IMR-90 (cell line): ENCODE results near the gene ACO1. TPM values are rescaled to one million over a fixed set of nuclear protein-coding genes. Genes with fewer than 3 reads are reported as not detected.

Source experiments
- ATAC-seq: fragments of 200-7000 bp; cut with Tn5 transposase; 2 replicates; pipeline ENCODE4 v1.9.1; 2020; ENCODE audit warnings: low read depth, mild to moderate bottlenecking, moderate library complexity
- BruUV-seq: library from RNA; stranded (reverse); fragments of 400-500 nt; replicated peaks from 2 replicates; lab custom pipeline; 2021; lab: Mats Ljungman, UMichigan
- CTCF ChIA-PET: fragments of 300-600 bp; formaldehyde crosslinking; extraction: SDS; loops from one replicate; lab custom pipeline; 2021; ENCODE audit warnings: antibody characterized with exemption; lab: Yijun Ruan, JAX
- POLR2A ChIA-PET: fragments of 300-600 bp; sonication (Branson Sonifier 250); formaldehyde crosslinking; loops from one replicate; lab custom pipeline; 2022; ENCODE audit warnings: antibody characterized with exemption; ENCODE audit not compliant: unreplicated experiment; lab: Charles Lee
- DNase-seq: peaks from one replicate; pipeline ENCODE4 v3.0.0; 2013
- H2AFZ ChIP-seq: replicated peaks from 2 replicates; pipeline ENCODE3; 2013; ENCODE audit warnings: low read length, mild to moderate bottlenecking; ENCODE audit not compliant: poor library complexity
- H2AK5ac ChIP-seq: 2 replicates; pipeline ENCODE4 v1.6.1; 2013; ENCODE audit warnings: low read depth, low read length, inconsistent platforms
- H2AK9ac ChIP-seq: replicated peaks from 2 replicates; pipeline ENCODE3; 2013; ENCODE audit warnings: mild to moderate bottlenecking, low read depth, low read length, moderate library complexity; ENCODE audit not compliant: poor library complexity
- H2BK120ac ChIP-seq: 2 replicates; pipeline ENCODE4 v1.6.1; 2013; ENCODE audit warnings: low read depth, low read length, inconsistent platforms
- H2BK15ac ChIP-seq: 3 replicates; pipeline ENCODE4 v1.6.1; 2013; ENCODE audit warnings: low read depth, low read length, inconsistent platforms
- H2BK20ac ChIP-seq: 2 replicates; pipeline ENCODE4 v1.6.1; 2013; ENCODE audit warnings: low read depth, mild to moderate bottlenecking, inconsistent platforms, low read length, moderate library complexity
- H2BK5ac ChIP-seq: 2 replicates; pipeline ENCODE4 v1.6.1; 2013; ENCODE audit warnings: mild to moderate bottlenecking, low read depth, low read length, inconsistent platforms; ENCODE audit not compliant: poor library complexity, severe bottlenecking
- H3K14ac ChIP-seq: replicated peaks from 2 replicates; pipeline ENCODE4 v1.6.1; 2013; ENCODE audit warnings: low read depth, low read length, inconsistent platforms
- H3K18ac ChIP-seq: 2 replicates; pipeline ENCODE4 v1.6.1; 2013; ENCODE audit warnings: low read depth, low read length, control low read depth
- H3K23ac ChIP-seq: 2 replicates; pipeline ENCODE4 v1.6.1; 2013; ENCODE audit warnings: low read depth, low read length, inconsistent platforms
- H3K27ac ChIP-seq: 2 replicates; pipeline ENCODE4 v1.5.1; 2013; ENCODE audit warnings: mild to moderate bottlenecking, control low read depth, low read length; ENCODE audit not compliant: insufficient read depth
- H3K27me3 ChIP-seq: 2 replicates; pipeline ENCODE4 v1.6.1; 2013; ENCODE audit warnings: low read length; ENCODE audit not compliant: control insufficient read depth, insufficient read depth
- H3K36me3 ChIP-seq: 2 replicates; pipeline ENCODE4 v1.6.1; 2013; ENCODE audit warnings: low read length, mixed read lengths; ENCODE audit not compliant: control insufficient read depth, insufficient read depth
- H3K4ac ChIP-seq: 2 replicates; pipeline ENCODE4 v1.6.1; 2013; ENCODE audit warnings: low read depth, low read length, inconsistent platforms
- H3K4me1 ChIP-seq: 2 replicates; pipeline ENCODE4 v1.6.1; 2013; ENCODE audit warnings: low read length, mixed read lengths; ENCODE audit not compliant: control insufficient read depth, insufficient read depth
- H3K4me2 ChIP-seq: 2 replicates; pipeline ENCODE4 v1.6.1; 2013; ENCODE audit warnings: low read depth, mild to moderate bottlenecking, control low read depth, low read length, moderate library complexity
- H3K4me3 ChIP-seq: 2 replicates; pipeline ENCODE4 v1.5.1; 2013; ENCODE audit warnings: low read depth, mild to moderate bottlenecking, control low read depth, low read length, moderate library complexity; ENCODE audit not compliant: insufficient read depth
- H3K56ac ChIP-seq: 2 replicates; pipeline ENCODE4 v1.6.1; 2013; ENCODE audit warnings: low read length, inconsistent platforms; ENCODE audit not compliant: insufficient read depth; ENCODE audit errors: extremely low read depth
- H3K79me1 ChIP-seq, 2 experiments: 2 replicates each; pipeline ENCODE4 v1.6.1; 2013; ENCODE audit warnings: low read length in 2 of 2, inconsistent platforms in 1 of 2, low read depth in 1 of 2
- H3K9ac ChIP-seq: 2 replicates; pipeline ENCODE4 v1.6.1; 2013; ENCODE audit warnings: low read depth, low read length, control low read depth
- H3K9me1 ChIP-seq: 2 replicates; pipeline ENCODE4 v1.6.1; 2013; ENCODE audit warnings: low read length, inconsistent platforms; ENCODE audit not compliant: insufficient read depth
- H3K9me3 ChIP-seq: 2 replicates; pipeline ENCODE4 v1.6.1; 2013; ENCODE audit warnings: low read length; ENCODE audit not compliant: control insufficient read depth, insufficient read depth
- H4K20me1 ChIP-seq: 2 replicates; pipeline ENCODE4 v1.6.1; 2013; ENCODE audit warnings: low read length, inconsistent platforms; ENCODE audit not compliant: insufficient read depth
- H4K5ac ChIP-seq: 2 replicates; pipeline ENCODE4 v1.6.1; 2013; ENCODE audit warnings: mild to moderate bottlenecking, low read depth, low read length, control low read depth
- H4K8ac ChIP-seq, 2 experiments: 2 replicates each; pipeline ENCODE4 v1.6.1; 2013; ENCODE audit warnings: low read depth in 2 of 2, low read length in 2 of 2, control low read depth in 1 of 2, inconsistent platforms in 1 of 2
- H4K91ac ChIP-seq: 2 replicates; pipeline ENCODE4 v1.6.1; 2013; ENCODE audit warnings: low read depth, low read length, inconsistent platforms; ENCODE audit not compliant: insufficient read depth
- BHLHE40 ChIP-seq: fragments of 150-350 bp; IDR thresholded peaks from 2 replicates; pipeline ENCODE4 v1.6.1; 2016; ENCODE audit warnings: mild to moderate bottlenecking, low read depth, low read length
- CHD1 ChIP-seq: IDR thresholded peaks from 2 replicates; pipeline ENCODE4 v1.6.1; 2012; ENCODE audit warnings: low read depth, low read length, improper control_type of control experiment
- CTCF ChIP-seq: conservative IDR thresholded peaks from 2 replicates; pipeline ENCODE4 v1.5.1; 2012; ENCODE audit warnings: mild to moderate bottlenecking, low read depth, low read length, improper control_type of control experiment
- ELK1 ChIP-seq: fragments of 150-350 bp; IDR thresholded peaks from 2 replicates; pipeline ENCODE4 v1.6.1; 2016; ENCODE audit warnings: low read depth, mild to moderate bottlenecking, low read length, moderate library complexity, borderline replicate concordance
- MAFK ChIP-seq: IDR thresholded peaks from 2 replicates; pipeline ENCODE4 v1.6.1; 2012; ENCODE audit warnings: low read depth, low read length, improper control_type of control experiment
- MXI1 ChIP-seq: IDR thresholded peaks from 2 replicates; pipeline ENCODE4 v1.6.1; 2012; ENCODE audit warnings: low read depth, mild to moderate bottlenecking, low read length, moderate library complexity, borderline replicate concordance
- NFE2L2 ChIP-seq: fragments of 150-350 bp; IDR thresholded peaks from 2 replicates; pipeline ENCODE4 v1.6.1; 2016; ENCODE audit warnings: low read depth, mild to moderate bottlenecking, low read length
- POLR2A ChIP-seq: IDR thresholded peaks from 2 replicates; pipeline ENCODE4 v1.6.1; 2012; ENCODE audit warnings: mild to moderate bottlenecking, low read depth, low read length
- RAD21 ChIP-seq: IDR thresholded peaks from 2 replicates; pipeline ENCODE4 v1.6.1; 2012; ENCODE audit warnings: low read length, improper control_type of control experiment
- RCOR1 ChIP-seq: IDR thresholded peaks from 2 replicates; pipeline ENCODE4 v1.6.1; 2012; ENCODE audit warnings: mild to moderate bottlenecking, low read length, improper control_type of control experiment; ENCODE audit not compliant: insufficient replicate concordance
- RFX5 ChIP-seq: IDR thresholded peaks from 2 replicates; pipeline ENCODE4 v1.8.0; 2012; ENCODE audit warnings: low read depth, mild to moderate bottlenecking, low read length, moderate library complexity
- WGBS, 2 experiments: methylation state at CpG; one replicate each; pipeline versions ENCODE4 v1.1.5 to v1.1.7; 2013; ENCODE audit warnings: missing lambda C conversion rate in 2 of 2; ENCODE audit not compliant: insufficient read length in 1 of 2; ENCODE audit errors: extremely low coverage in 2 of 2; 5-methylcytosine and 5-hydroxymethylcytosine counted together
- dilution Hi-C: fragments of 300-500 bp; cut with HindIII; formaldehyde crosslinking; loops from one replicate; pipeline ENCODE4 v1.14.3; 2018; ENCODE audit warnings: low sequenced_read_pairs; ENCODE audit not compliant: unreplicated experiment
- in situ Hi-C: fragments of 300-500 bp; cut with MboI; formaldehyde crosslinking; loops from 3 replicates; pipeline ENCODE4 v1.14.3; 2019; ENCODE audit warnings: low sequenced_read_pairs, inconsistent platforms, mixed read lengths
- intact Hi-C: fragments of 100-400 bp; cut with micrococcal nuclease; formaldehyde crosslinking; loops from 2 replicates; pipeline ENCODE4 v1.10.0; 2022
- polyA plus RNA-seq, 3 experiments: library from polyadenylated mRNA; depleted of rRNA; stranded (reverse); fragments of >200 nt; gene quantifications; 2 replicates each; pipeline ENCODE4 v1.2.3, GENCODE V29; 2012; ENCODE audit warnings: low replicate concordance in 1 of 3
- total RNA-seq: library from RNA; depleted of rRNA; stranded (reverse); fragments of >200 nt; gene quantifications from 2 replicates; pipeline ENCODE4 v1.2.3, GENCODE V29; 2012
- TF ChIP-seq, protein P1 (sequence below): fragments of 150-350 bp; IDR thresholded peaks from 2 replicates; pipeline ENCODE4 v1.6.1; 2017; ENCODE audit warnings: mild to moderate bottlenecking, antibody characterized with exemption, low read length, low read depth

The ACO1 gene
- total and polyA plus RNA-seq, 2 of the 4 experiments (the other 2 are of a cell fraction) = 85.9 to 158 TPM

GRCh38 chr9:32349013-32349412, 35.4 kb upstream of the ACO1 start:
- Histone ChIP-seq H3K9me1 (no peaks in the 10 kb centered on the region), H3K4ac (no peak overlapping the region), H2BK15ac (no peak overlapping the region), H4K20me1 (no peaks in the 10 kb centered on the region), H4K5ac (no peak overlapping the region), H2AK9ac (no peak overlapping the region), H4K91ac (no peak overlapping the region), H2BK20ac (no peak overlapping the region), H3K18ac (no peak overlapping the region), H3K9me3 (no peaks in the 10 kb centered on the region), H2AFZ (no peak overlapping the region), H2AK5ac (no peak overlapping the region), H3K79me1 (no peaks in the 10 kb centered on the region), H3K56ac (no peak overlapping the region), H3K27me3 (no peaks in the 10 kb centered on the region; the same call in 1 of the 2 replicates), H3K4me1 (no peaks in the 10 kb centered on the region), H3K4me2 (no peak overlapping the region), H3K23ac (no peak overlapping the region), H3K14ac (no peak overlapping the region), H3K4me3 (no peak overlapping the region), H3K36me3 (no peaks in the 10 kb centered on the region), H3K27ac (no peak overlapping the region), H4K8ac (no peak overlapping the region), H2BK120ac (no peak overlapping the region), H2BK5ac (no peak overlapping the region), H3K9ac (no peak overlapping the region)
- ChIA-PET POLR2A (no interaction called here), CTCF (no interaction called here)
- intact Hi-C loops = no loop called here
- no CpG with 5 or more reads among the region's 3 CpGs for WGBS, 2 experiments
- ATAC-seq (no peak), DNase-seq (no peak)
- TF ChIP-seq ELK1 = no peak
- TF ChIP-seq CHD1 = no peak
- TF ChIP-seq, protein P1, sequence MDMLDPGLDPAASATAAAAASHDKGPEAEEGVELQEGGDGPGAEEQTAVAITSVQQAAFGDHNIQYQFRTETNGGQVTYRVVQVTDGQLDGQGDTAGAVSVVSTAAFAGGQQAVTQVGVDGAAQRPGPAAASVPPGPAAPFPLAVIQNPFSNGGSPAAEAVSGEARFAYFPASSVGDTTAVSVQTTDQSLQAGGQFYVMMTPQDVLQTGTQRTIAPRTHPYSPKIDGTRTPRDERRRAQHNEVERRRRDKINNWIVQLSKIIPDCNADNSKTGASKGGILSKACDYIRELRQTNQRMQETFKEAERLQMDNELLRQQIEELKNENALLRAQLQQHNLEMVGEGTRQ = no peak
- no peak for TF ChIP-seq BHLHE40
- no peak for TF ChIP-seq MAFK
- TF ChIP-seq MXI1 = no peak
- no peak for TF ChIP-seq RAD21
- TF ChIP-seq POLR2A = no peak
- no peak for TF ChIP-seq RCOR1
- no peak for TF ChIP-seq NFE2L2
- TF ChIP-seq RFX5 = no peak
- TF ChIP-seq CTCF = no peak
- BruUV-seq = no TSS peak
- in situ Hi-C loops = no loop called here
- dilution Hi-C loops = no loop called here
